ENCODE measurements around the gene ENOPH1. TPM values are rescaled to one million over a fixed set of nuclear protein-coding genes. Genes with fewer than 3 reads are reported as not detected.
A peak's percentile ranks its signal among the peaks of the same experiment; 100 is the strongest.

Gene ENOPH1
- polyA plus RNA-seq, 1 donor (not counting 4 experiments of a cell fraction or from before 2014, with no cell fraction given), result 29.4 TPM

DNA sequence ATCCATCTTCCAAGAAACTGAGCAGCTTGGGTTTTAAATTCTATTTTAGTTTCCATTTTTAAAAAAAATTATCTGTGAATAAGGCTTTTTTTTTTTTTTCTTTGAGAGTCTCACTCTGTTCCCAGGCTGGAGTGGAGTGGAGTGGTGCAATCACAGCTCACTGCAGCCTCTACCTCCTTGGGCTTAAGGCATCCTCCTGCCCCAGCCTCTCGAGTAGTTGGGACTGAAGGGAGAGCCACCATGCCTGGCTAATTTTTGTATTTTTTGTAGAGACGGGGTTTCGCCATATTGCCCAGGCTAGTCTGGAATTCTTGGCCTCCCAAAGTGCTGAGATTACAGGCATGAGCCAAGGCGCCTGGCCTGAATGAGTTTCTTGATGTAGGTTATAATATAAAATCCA is 1.4 kb downstream of the ENOPH1 start:
- peaks cover 26% of the 10 kb centered on the region for H3K4me1 ChIP-seq (ENCODE audit: control insufficient read depth, extremely low read depth, insufficient read depth, low read length)

DNA sequence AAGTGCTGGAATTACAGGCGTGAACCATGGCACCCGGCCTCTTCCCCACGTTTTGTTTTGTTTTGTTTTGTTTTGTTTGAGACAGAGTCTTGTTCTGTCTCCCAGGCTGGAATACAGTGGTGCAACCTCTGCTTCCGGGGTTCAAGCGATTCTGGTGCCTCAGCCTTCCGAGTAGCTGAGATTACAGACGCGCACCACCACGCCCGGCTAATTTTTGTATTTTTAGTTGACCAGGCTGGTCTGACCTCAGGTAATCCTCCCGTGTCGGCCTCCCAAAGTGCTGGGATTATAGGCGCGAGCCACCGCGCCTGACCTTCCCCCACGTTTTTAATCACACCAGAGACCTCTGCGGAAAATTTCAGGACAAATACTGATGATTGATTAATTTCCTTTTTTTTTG is 2.2 kb downstream of the ENOPH1 start:
- no peak overlapping the region for H3K27ac ChIP-seq (ENCODE audit: control insufficient read depth, insufficient read depth, low read length)
- FAIRE-seq, result no peak
- peaks cover 30% of the 10 kb centered on the region for H3K4me1 ChIP-seq (ENCODE audit: control insufficient read depth, extremely low read depth, insufficient read depth, low read length)
- H3K9me3 ChIP-seq (ENCODE audit: control insufficient read depth, low read depth, low read length), result no peaks in the 10 kb centered on the region
- no peak overlapping the region for H2AFZ ChIP-seq (ENCODE audit: control insufficient read depth, low read length)
- peaks cover 11% of the 10 kb centered on the region for H4K20me1 ChIP-seq (ENCODE audit: control insufficient read depth, extremely low read depth, insufficient read depth, low read length)
- H3K36me3 ChIP-seq (ENCODE audit: control insufficient read depth in 2 of 2, extremely low read depth in 1 of 2, insufficient read depth in 2 of 2, low read length in 2 of 2), result peaks cover 8 to 23% of the 10 kb centered on the region in 2 experiments
- no peak for DNase-seq (ENCODE audit: low read depth, low spot score)
- peaks cover 85% of the 10 kb centered on the region for H3K79me2 ChIP-seq (ENCODE audit: control insufficient read depth, insufficient read depth, low read length)
- no peak overlapping the region for H3K9ac ChIP-seq (ENCODE audit: control insufficient read depth, extremely low read depth, insufficient read depth, low read length)
- no peaks in the 10 kb centered on the region for H3K27me3 ChIP-seq (ENCODE audit: control insufficient read depth, extremely low read depth, insufficient read depth, low read length)
- no peak overlapping the region for H3K4me2 ChIP-seq (ENCODE audit: control insufficient read depth, extremely low read depth, insufficient read depth, low read depth, low read length)
- dilution Hi-C loops (cut with MboI; ENCODE audit: extremely low pct_ligation_motif_present, low sequenced_read_pairs), result no loop called here
- H3K4me3 ChIP-seq (ENCODE audit: control insufficient read depth in 2 of 3, extremely low read depth in 1 of 3, insufficient read depth in 2 of 3, low read depth in 1 of 3, low read length in 3 of 3), result no peak overlapping the region
- no peaks in the 10 kb centered on the region for H3K9me1 ChIP-seq (ENCODE audit: control insufficient read depth, extremely low read depth, insufficient read depth, low read length)
- no peak for TF ChIP-seq CTCF (optimal IDR thresholded peaks at IDR 0.05 in 1 of 3, IDR thresholded peaks at IDR 0.05 in 1 of 3, conservative IDR thresholded peaks at IDR 0.05 in 1 of 3; ENCODE audit: extremely low read depth in 1 of 3, insufficient read depth in 2 of 3, low read length in 3 of 3)
- TF ChIP-seq EZH2 (IDR thresholded peaks at IDR 0.05; ENCODE audit: low read length), result no peak

More for the DNA sequence above, 1.4 kb downstream of the ENOPH1 start:
- no peaks in the 10 kb centered on the region for H3K9me3 ChIP-seq (ENCODE audit: control insufficient read depth, low read depth, low read length)
- H3K27ac ChIP-seq (ENCODE audit: control insufficient read depth, insufficient read depth, low read length), result peak overlapping the region; percentile 93
- H4K20me1 ChIP-seq (ENCODE audit: control insufficient read depth, extremely low read depth, insufficient read depth, low read length), result peaks cover 18% of the 10 kb centered on the region
- no peaks in the 10 kb centered on the region for H3K9me1 ChIP-seq (ENCODE audit: control insufficient read depth, extremely low read depth, insufficient read depth, low read length)
- peak overlapping the region; percentile 92 for H3K4me2 ChIP-seq (ENCODE audit: control insufficient read depth, extremely low read depth, insufficient read depth, low read depth, low read length)
- H2AFZ ChIP-seq (ENCODE audit: control insufficient read depth, low read length), result no peak overlapping the region
- H3K27me3 ChIP-seq (ENCODE audit: control insufficient read depth, extremely low read depth, insufficient read depth, low read length), result no peaks in the 10 kb centered on the region
- H3K4me3 ChIP-seq (ENCODE audit: control insufficient read depth in 2 of 3, extremely low read depth in 1 of 3, insufficient read depth in 2 of 3, low read depth in 1 of 3, low read length in 3 of 3), result peak overlapping the region; percentile 72 to 100 (median 96)
- no peak for DNase-seq (ENCODE audit: low read depth, low spot score)
- FAIRE-seq, result no peak
- no peak for TF ChIP-seq CTCF (optimal IDR thresholded peaks at IDR 0.05 in 1 of 3, IDR thresholded peaks at IDR 0.05 in 1 of 3, conservative IDR thresholded peaks at IDR 0.05 in 1 of 3; ENCODE audit: extremely low read depth in 1 of 3, insufficient read depth in 2 of 3, low read length in 3 of 3)
- no peak for TF ChIP-seq EZH2 (IDR thresholded peaks at IDR 0.05; ENCODE audit: low read length)
- peaks cover 90% of the 10 kb centered on the region for H3K79me2 ChIP-seq (ENCODE audit: control insufficient read depth, insufficient read depth, low read length)
- H3K36me3 ChIP-seq (ENCODE audit: control insufficient read depth in 2 of 2, extremely low read depth in 1 of 2, insufficient read depth in 2 of 2, low read length in 2 of 2), result peaks cover 13 to 31% of the 10 kb centered on the region in 2 experiments
- peak overlapping the region; percentile 95 for H3K9ac ChIP-seq (ENCODE audit: control insufficient read depth, extremely low read depth, insufficient read depth, low read length)
- dilution Hi-C loops (cut with MboI; ENCODE audit: extremely low pct_ligation_motif_present, low sequenced_read_pairs), result no loop called here
